HG03108 (cell line): ENCODE data around the gene CSNK1G3.
"Not testable (repeated sequence)": the region's sequence is repeated elsewhere in the genome, so short reads cannot be mapped to it uniquely, and the experiment has no call there.

Experiments
- ATAC-seq: cut with Tn5 transposase; IDR thresholded peaks from one replicate; pipeline ENCODE4 v1.9.1; 2021; ENCODE audit warnings: moderate library complexity; ENCODE audit not compliant: unreplicated experiment

The CSNK1G3 gene

DNA sequence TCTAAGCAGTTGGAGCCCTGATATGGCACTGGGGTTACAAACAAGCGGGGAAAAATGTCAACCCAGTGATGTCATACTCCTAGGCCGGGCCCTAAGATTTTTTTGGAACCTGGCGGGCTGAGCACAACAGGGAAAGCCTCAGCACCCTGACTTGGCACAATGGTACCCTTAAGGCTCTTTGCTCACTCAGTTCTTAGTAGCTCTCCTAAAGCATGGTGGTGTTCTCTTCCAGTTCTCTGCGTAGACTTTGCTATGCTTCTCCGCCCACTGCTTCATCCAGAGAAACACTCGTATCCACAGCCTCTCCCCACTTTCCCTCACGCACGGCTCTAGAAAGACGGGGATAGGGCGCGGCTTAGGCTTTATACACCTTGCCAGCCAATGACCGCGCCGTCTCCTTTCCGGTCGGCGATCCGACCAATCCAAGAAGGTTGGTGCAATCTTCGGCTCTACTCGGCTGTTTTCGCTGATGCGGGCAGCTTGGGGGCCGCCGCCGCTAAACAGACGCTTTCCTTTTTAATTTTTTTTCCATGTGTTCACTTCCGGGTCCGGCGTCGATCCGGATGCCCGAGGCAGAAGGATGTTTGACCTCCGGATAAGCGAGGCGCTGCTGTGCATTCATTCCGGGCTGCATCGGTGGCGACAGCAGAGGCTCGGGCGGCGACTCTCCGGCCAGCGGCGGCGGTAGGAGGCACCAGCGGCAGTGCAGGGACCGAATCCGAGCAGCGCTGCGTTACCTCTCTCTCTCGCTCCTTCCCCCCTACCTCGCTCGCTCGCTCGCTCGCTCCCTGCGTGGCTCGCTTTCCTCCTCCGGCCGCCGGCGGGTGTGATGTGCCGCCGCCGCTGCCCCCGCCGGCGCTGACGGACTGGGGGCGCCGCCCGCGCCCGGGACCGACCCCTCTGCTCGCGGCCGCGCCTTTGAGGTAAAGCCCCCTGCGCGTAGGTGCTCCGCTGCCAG is at the start of gene CSNK1G3:
Gene CSNK1G3 (plus strand): TSS at position 530 of the 958 bp plus-strand sequence. CDS start 33,487 bp downstream, outside the sequence.
- ATAC-seq = peak; percentile 93

- ATAC-seq = not testable (repeated sequence)
Observed at GRCh38 chr5:123466839-123467238, 45.1 kb upstream of the CSNK1G3 start.

- ATAC-seq = no peak
Observed at GRCh38 chr5:123471385-123471784, 40.6 kb upstream of the CSNK1G3 start.

- no peak for ATAC-seq
Observed at GRCh38 chr5:123472150-123472924, 39.6 kb upstream of the CSNK1G3 start.

- ATAC-seq = no peak
Observed at GRCh38 chr5:123474228-123474627, 37.7 kb upstream of the CSNK1G3 start.

DNA sequence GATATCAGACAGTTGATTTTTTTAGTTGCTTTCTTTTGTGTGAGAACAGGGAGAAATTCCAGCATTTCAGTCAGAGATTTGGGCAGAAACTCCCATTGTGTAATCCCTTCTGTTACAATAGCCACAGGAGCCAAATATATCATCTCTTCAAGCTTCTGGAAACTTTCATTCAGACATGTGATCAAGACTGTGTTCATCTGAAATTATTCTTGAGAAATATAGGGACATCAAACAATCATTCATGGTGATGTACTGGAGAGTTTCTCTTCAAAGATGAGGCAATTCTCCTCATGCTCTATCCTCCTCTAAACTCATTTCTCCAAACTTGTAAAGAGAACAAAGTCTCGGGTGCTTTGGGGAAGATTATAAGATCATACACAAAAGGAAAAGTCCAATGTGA is 35.2 kb upstream of the CSNK1G3 start:
- no peak for ATAC-seq

- ATAC-seq = no peak
Observed at GRCh38 chr5:123478546-123478945, 33.4 kb upstream of the CSNK1G3 start.

DNA sequence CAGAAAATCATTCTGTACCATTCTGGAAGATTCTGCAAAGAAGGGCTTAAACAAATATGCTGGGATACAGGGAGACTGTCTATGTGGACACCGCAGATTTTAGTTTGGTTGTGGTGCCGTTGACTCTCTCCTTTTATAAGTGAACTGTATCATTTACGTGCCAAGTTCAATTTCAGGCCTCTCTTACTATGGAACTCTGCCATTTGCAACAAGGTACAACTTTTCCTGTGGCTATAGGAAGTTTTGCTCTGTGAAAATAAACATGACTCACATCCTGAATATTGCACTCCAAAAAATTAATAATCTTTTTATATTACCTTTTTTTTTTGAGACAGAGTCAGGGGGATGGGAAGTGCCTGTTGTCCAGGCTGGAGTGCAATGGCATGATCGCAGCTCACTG is 29.7 kb upstream of the CSNK1G3 start:
- ATAC-seq = no peak

GRCh38 chr5:123483446-123484077 is 28.4 kb upstream of the CSNK1G3 start:
- no peak for ATAC-seq

DNA sequence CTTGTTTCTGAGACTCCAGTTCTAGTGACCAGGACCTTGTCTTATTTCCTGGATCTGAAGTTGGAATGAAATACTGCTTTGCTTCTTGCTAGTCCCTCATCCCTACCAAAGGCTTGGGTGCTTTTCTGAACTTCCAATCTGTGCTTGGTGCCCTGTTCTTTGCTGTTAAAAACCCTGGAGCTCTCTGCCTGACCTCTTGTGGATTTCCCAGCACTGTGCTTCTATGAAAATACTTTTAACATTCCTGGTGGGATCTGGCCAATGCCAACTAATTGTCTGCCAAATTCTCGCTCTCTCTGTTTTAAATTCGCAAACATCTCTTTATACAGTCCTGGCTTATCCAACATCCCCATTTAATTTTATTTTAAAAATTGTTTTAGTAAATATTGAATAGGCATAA is 26.7 kb upstream of the CSNK1G3 start:
- no peak for ATAC-seq

DNA sequence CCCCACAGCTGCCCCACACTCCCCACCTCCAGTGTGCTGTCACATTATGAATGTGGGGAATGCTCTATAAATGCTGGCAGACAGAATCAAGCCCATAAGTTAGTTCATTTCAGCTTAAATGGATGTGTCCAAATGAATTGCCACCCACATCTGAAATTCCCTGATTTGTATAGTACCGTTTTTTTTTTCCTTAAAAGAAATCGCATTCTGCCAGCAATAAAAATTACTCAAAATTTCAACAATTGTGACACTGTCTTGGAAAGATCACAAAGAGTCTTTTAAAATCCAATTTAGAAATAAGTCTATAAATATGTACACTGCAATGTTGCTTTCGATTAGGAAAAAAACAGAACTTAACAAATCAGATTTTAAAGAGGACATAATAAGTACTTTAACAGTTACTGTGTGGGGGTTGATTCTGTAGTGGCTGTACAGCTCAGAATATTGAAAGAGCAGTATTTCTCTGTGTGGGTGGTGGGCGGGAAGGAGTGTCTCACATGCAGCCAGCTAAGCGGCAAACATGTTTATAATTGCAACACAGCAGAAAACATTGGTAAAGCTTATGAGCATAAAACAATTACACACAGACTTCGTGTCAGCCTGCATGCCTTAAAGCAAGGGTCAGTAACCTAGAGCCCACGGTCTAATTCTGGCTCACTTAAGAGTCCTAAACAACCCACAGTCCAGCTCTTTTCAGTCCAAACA is 24.9 kb upstream of the CSNK1G3 start:
- ATAC-seq = no peak

- ATAC-seq = no peak
Observed at GRCh38 chr5:123490974-123491373, 21.0 kb upstream of the CSNK1G3 start.

GRCh38 chr5:123495211-123495610 is 16.8 kb upstream of the CSNK1G3 start:
- ATAC-seq = not testable (repeated sequence)

DNA sequence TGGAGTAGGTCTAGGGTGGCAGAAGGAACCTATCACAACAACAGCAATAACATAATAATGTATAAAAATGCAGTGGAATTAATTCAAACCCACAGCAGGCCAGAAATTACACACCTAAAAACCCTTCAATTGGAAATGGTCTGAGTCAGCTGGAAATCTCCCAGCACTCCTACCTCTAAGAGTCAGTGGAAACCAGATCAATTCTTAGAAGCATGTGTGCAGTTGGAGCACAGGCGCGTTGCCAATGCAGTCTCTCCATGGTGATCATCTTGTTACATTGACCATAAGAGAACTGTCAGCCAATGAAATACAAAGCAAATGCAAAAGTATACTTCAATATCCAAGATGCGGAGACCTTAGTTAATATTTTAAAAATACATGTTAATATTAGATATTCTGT is 15.1 kb upstream of the CSNK1G3 start:
- ATAC-seq = no peak

DNA sequence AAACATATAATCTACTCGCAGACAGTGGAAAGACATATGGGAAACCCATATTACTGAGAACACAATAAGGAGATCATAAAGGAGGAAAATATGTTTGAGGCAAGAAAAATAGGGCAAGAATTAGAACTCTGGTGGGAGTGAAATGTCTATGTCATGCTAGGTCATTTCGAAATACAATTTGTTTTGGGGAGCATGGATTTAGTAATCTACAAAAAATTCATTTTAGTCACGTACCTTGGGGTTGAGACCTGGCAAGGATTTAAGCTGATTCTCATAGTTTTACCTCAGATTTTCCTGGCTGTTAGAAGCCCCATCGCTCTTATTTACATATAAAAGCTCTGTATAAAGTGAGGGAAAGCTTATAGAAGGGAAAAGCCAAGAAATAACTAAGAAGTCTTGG is 11.5 kb upstream of the CSNK1G3 start:
- ATAC-seq = no peak

DNA sequence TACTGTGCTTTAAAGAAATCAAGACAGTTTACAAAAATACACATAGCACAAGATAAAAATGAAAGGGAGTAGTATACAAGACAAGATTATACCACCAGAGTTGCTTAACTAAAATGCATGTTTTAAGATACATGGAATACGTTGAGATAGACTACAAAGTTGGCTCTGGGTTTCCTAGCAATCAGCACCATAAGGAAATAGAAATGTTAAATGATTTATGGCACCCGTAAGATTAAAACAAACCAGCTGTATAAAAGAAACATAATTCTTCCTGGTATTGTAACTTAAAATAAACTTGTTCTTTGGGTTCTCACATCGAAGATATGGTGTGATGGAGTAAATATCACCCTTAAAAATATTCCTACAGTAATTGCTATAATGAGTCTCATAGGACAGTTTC is 9.9 kb upstream of the CSNK1G3 start:
- no peak for ATAC-seq

- no peak for ATAC-seq
Observed at GRCh38 chr5:123503299-123503698, 8.7 kb upstream of the CSNK1G3 start.

DNA sequence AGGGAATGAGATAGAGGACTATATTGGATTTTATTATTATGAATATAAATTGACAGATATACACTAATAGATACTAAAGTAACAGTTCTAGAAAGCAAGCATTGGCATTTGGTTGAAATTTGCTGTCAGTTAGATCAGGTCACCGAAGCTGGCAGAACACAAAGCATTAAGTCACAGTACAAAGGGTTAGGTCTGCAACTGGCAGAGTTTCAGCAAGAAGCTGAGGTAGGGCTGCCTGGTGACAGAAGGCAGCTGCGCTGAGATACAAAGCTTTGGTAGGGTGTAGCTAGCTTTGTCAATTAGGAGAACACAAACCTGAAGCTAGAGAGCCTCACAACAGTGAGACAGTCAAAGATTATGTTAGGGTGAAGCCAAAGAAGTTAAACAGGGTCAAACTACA is 6.3 kb upstream of the CSNK1G3 start:
- no peak for ATAC-seq

GRCh38 chr5:123508441-123508840 is 3.5 kb upstream of the CSNK1G3 start:
- ATAC-seq = no peak

- no peak for ATAC-seq
Observed at GRCh38 chr5:123511290-123511647, 708 bp upstream of the CSNK1G3 start.
